GM19438 (cell line): ENCODE results near the gene CSF1R.

Experiments
- ATAC-seq: cut with Tn5 transposase; IDR thresholded peaks from one replicate; pipeline ENCODE4 v1.9.1; 2021; ENCODE audit warnings: low read depth; ENCODE audit not compliant: unreplicated experiment

The CSF1R gene

GRCh38 chr5:150073677-150074076 lies 12.7 kb downstream of the CSF1R start:
- ATAC-seq, result no peak

GRCh38 chr5:150073086-150073625 lies 13.2 kb downstream of the CSF1R start:
- ATAC-seq, result no peak

- no peak for ATAC-seq
Observed at GRCh38 chr5:150070821-150071220, 15.5 kb downstream of the CSF1R start.

DNA sequence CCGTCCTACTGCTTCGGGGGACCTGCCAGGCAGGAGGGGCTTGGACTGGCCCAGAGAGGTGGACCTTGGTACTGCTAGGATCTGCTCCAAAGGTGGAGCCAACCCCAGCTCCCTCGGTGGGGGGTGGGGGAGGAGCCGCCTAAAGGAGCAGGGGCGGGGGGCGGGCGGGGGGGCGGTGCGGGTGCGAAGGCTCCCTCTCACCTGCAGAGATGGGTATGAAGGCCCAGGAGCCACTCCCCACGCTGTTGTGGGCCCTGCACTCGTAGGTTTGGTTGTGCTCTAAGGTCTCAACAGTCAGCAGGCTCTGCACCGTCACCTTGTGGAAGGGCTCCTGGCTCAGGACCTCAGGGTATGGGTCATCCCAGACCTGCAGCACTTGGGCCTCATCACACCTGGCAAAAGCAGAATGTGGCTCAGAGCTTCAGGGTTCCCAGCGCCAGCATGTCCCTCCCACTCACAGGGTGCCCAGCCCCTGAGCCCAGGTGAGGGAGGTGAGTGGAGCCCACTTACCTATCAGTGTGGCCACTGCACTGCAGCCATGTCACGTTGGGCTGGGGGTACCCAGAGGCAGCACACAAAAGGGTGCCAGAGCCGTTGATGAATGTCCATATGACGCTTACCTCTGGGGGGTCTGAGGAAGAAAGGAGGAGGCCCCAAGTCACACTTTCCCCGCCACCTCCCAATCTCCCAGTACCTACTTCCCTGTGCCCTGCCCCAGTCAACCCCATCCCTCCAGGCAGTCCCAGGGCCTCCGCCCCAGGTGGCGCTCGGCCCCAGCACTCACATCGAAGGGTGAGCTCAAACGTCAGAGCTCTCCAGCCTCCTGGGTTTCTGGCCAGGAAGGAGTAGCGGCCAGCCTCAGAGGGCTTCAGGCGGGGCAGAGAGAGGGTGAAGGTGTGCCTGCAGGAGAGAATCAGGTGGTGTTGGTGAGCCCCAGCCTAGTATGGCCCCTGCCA lies 16.4 kb downstream of the CSF1R start:
- no peak for ATAC-seq

GRCh38 chr5:150068961-150069645 lies 17.3 kb downstream of the CSF1R start:
- ATAC-seq, result no peak

DNA sequence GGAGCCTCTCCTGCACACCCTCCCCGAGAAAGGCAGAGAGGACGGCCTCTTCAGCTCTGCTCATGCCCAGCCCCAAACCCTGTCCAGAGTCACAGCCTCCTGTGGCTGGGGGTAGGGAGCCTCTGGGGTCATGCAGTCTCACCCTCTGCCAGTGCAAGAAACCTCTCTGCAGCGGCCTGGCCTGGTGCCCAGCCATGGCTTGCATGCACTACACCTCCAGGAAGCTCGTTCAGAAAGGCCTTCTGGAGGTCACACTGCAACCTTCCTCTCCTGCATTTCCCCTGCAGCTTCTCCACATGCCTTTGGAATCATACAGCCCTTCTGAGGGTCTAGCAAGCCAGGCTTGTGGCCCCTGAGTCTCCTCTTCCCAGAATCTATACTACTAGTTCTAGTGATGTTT lies 17.9 kb downstream of the CSF1R start:
- ATAC-seq, result no peak

- no peak for ATAC-seq
Observed at GRCh38 chr5:150068071-150068470, 18.3 kb downstream of the CSF1R start.

GRCh38 chr5:150067405-150067960 lies 18.9 kb downstream of the CSF1R start:
- ATAC-seq, result no peak

DNA sequence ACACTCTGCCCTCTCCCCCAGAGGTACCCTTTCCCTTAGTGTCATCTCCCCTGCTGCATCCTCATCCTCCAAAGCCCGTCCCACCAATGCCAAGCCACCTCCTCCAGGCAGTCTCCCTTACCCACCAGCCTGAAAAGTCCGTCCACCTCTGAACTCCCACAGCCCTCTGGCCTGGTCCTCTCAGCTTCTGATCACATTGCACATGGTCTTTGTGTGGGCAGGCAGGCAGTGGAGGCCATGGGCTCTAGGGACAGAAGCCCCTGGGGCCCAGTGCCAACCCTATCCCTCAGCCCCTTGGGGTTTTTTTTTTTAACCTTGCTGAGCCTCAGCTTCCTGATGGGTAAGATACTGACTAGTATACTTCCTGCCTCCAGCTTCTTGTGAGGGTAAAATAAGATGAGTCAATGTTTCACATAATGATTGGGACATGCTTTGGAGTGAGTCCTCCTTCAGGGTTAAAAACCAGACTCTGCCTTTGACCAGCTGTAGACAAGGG lies 19.4 kb downstream of the CSF1R start:
- no peak for ATAC-seq

GRCh38 chr5:150066436-150066835 lies 19.9 kb downstream of the CSF1R start:
- ATAC-seq, result no peak

DNA sequence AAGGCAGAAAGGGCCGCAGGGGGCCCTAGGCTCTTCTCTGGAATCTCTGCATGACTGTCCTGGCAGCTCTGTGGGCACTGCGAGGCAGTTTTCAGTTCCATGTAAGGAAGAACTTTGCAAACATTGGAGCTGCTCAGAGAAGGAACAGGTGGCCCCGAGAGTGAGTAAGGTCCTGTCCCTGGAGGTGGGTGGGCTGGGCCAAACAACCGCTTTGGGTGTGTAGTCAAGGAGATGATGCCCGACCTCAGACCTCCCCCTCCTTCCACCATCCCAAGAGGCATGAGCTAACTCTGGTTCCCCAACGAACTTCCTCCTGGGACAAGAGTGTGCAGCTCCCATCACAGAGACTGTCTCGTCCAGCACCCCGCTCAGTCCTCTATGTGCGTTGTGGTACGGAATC lies 20.5 kb downstream of the CSF1R start:
- ATAC-seq, result no peak

- ATAC-seq, result no peak
Observed at GRCh38 chr5:150065346-150065745, 21.0 kb downstream of the CSF1R start.

- ATAC-seq, result no peak
Observed at GRCh38 chr5:150064681-150065220, 21.6 kb downstream of the CSF1R start.

DNA sequence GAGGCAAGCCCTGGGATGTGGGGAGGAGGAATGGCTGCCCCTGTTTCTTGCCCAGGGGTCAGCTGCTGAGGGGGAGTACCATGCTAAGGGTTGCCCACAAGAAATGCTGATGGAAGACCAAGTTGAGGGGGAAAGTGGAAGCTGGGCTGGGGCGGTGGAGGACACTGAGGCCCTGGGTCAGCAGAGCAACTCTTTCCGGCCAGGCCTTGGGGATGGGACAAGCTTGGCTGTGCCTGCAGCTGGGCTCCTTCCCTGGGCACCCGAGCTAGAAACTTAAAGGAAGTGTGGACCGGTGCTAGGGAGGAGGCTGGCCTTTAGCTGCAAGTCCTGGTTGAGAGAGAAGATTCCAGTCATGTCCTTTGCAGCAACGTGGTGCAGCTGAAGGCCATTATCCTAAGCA lies 22.7 kb downstream of the CSF1R start:
- no peak for ATAC-seq

DNA sequence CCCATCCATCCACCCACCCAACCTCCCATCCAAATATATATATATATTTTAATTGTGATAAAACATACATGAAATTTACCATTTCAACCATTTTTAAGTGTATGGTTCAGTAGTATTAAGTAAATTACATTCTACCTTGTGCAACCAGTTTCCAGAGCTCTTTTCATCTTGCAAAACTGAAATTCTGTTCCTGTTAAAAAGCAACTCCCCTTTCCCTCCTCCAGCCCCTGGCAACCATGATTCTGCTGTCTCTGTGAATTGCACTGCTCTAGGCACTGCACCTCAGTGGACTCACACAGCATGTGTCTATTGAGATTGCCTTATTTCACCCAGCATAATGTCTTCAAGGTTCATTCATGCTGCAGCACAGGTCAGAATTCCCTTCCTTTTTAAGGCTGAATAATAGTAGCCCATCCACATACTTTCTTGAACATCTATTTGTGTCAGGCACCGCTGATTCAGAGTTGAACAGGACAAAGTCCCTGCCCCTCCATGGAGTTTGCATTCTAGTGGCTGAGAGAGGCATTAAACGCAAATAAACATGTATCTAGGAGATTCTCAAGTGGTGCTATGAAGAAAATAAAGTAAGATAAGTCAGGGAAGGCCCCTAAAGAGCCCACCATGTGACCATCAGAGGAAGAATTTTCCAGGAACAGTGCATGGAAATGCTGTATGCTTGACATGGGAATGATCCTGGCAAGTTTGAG lies 24.0 kb downstream of the CSF1R start:
- ATAC-seq, result no peak

- no peak for ATAC-seq
Observed at GRCh38 chr5:150061538-150061995, 24.8 kb downstream of the CSF1R start.

DNA sequence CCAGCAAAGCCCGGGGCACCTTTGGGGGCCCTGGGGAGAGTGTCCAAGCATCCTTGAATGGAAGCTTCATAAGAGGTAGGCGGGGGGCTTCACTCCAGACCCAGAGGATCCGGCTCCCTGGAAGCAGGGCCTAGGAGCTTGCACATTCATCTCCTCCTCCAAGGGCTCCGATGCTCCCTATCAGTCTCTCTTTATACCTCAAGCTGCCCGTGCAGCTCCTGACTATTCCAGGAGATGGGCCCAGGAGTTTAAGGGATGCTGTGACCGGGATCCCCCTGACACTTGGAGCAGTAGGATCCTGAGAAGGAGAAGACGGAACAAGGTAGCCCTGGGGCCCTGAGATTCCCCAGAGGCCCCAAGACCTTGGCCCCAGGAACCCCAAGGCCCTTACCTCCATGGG lies 25.9 kb downstream of the CSF1R start:
- no peak for ATAC-seq

DNA sequence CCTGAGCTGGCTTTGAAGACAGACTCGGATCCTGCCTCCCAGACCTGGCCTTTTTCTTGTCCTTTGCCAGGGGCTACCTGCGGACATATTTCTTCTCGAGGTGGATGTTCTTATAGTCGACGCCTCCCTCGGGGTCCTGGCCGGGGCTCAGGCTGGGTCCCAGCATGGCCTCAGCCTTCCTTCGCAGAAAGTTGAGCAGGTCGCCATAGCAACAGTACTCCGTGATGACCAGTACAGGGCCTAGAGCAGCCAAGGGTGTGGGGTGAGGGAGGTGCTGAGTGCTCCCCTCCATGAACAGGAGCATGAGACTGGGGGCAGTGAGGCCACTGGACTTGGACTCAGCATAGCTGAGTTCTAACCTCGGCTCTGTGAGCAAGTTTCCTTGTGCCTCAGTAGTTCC lies 26.7 kb downstream of the CSF1R start:
- no peak for ATAC-seq

GRCh38 chr5:150058480-150059126 lies 27.8 kb downstream of the CSF1R start:
- no peak for ATAC-seq

DNA sequence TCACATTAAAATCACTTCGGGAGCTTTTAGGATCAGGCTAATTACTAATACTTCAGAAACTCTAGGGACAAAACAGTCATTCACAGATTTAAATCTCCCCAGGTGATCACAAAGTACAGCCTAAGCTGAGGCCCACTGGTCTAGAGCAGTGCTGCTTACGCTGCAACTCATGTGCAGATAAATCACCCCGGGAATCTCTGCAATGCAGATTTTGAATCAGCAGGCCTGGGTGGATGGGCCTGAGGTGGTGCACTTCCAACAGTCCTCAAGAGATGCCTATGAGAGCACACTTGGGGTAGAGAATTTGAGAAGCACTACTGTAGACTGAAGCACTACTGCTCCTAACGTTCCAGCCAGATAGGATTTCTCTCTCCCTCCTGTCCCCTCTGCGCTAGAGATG lies 28.4 kb downstream of the CSF1R start:
- no peak for ATAC-seq
